ENCODE results near the gene LRRIQ1.

The LRRIQ1 gene

DNA sequence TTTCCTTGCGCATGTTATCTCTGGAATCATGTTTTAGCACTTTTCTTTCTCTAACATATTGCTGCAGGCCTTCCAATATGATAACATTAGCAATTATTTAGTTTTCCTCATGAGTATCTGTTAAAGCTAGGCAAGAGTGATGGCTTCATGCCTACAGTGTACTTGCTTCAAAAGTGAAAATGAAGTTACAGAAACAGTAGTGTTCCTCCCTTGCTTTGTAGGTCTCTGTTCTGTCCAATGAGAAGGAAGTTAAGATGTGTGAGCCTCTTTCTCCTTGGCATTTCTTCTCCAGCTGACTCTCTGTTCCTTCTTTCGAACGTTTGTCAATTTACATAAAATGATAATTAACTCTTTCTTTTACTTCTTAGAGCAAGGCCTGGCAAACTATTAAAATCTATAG, 22.2 kb downstream of the LRRIQ1 start:
- no peak for DNase-seq

DNA sequence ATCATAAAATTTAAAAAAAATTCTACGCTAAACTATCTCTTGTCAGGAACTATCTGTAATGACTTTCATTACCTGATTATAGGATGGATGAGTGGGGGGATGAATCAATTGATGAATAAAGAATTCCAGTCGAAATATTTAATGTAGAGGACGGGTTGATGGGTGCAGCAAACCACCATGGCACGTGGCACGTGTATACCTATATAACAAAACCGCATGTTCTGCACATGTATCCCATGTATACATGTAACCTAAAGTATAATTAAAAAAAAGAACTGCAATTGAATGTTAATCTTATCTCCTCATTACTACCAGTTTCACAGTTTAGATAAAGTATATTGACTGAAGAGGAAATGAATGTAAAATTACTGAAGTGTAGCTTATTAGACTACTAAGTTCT, 23.4 kb downstream of the LRRIQ1 start:
- no peak for DNase-seq

DNA sequence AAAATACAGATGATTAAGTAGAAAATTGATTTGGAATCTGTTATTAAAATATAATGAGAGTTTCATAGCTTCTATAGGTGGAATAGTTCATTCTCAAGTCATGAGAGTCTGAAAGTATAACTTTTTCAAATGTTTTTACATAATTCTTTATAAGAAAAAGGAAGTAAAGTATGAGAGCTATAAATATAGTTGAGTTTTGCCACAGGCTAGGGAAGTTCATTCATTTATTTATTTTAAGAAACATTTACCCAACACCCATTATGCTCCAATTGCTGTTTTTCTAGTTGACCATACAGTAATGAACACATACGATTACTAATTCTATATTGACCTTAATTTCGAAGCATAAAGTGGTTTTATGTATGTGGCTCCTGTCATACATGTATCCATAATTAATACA, 24.8 kb downstream of the LRRIQ1 start:
- no peak for DNase-seq

DNA sequence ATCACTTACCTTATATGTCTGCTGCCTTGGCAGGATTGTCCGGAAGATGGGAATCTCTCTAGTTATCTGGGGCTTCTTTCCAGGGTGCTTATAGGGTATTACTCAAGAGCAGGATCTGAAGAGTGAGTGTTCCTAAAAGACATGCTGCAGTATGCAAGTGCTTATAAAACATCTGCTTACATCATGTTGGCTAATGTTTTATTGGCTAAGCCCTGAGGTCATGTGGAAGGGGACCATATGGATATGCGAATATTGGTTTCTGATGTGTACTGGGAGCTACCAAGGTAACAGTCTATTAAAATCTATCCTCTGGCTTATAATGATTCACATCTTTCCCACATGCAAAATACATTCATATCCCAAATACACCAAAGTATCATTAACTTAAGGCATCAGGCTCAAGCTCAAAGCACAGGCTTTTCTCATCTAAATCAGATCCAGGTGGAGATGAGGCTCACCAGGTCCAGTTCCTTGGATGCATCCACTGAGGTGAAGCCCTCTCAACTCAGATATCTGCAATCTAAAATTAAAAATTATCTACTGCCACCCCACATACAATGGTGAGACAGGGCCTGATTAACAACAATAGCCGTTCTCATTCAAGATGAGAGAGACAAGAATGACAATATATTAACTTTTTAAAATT, 29.8 kb downstream of the LRRIQ1 start:
- no peak for DNase-seq

DNA sequence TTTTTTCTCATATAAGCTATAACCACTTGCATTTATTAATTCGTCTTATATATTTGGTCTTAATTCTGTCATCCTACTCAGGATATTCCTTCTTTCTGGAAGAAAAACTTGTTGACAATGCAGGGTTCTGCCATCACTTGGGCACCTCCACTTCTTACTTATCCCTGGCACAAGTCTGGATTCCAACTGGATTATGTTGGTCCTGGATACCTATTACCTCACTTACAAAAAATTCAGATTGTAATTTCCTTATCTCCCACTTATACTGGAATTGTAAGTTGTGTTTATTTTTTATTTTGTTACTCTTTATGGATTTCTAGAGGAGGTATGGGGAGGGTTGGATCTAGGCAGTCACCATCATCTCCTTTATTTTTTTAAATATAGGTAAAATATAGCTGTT, 36.7 kb downstream of the LRRIQ1 start:
- DNase-seq = no peak

DNA sequence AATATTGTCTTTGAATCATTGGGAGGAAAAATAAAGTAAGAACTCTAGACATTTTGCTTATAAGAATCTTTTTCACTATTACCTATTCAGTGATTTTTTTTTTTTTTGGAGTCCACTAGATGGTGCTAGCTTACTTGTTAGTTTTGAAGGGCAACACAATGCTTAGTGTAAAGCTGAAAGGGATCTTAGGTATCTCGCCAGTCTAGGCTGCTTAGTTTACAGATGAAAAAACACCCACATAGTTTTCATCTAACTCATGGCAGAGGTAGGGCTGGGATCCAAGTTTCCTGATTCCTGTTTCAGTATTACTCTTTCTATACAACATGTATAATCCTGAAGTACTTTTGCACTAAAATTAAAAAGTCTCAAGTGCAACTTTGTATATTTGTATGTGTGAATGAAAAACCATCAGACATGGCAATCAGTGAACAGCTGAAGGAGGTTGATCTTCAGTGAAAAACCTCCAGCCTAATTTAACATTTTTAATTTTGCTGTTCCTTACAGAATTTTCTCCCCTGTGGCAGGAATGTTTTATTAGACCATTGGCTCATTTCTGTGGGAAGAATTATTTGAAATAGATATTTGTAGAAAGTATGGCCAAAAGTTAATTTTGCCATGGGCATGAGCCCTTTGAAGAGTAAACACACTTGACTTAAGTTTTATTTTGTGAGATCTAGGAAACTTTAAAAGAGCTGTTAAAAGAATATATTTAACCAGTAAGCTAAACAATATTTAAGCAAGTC, 40.7 kb downstream of the LRRIQ1 start:
- DNase-seq = peak; percentile 71

DNA sequence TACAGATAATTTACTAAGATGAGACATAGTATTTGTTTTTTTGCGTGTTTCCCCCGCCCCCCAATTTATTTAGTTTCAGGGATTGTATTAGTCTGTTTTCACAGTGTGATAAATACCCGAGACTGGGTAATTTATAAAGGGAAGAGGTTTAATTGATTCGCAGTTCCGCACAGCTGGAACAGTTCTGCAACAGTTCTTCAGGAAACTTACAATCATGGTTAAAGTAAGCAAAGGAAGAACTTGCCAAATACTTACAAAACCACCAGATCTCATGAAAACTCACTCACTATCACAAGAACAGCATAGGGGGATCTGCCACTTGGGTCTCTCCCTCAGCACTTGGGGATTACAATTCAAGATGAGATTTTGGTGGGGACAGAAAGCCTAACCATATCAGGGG, 48.9 kb downstream of the LRRIQ1 start:
- DNase-seq = no peak

DNA sequence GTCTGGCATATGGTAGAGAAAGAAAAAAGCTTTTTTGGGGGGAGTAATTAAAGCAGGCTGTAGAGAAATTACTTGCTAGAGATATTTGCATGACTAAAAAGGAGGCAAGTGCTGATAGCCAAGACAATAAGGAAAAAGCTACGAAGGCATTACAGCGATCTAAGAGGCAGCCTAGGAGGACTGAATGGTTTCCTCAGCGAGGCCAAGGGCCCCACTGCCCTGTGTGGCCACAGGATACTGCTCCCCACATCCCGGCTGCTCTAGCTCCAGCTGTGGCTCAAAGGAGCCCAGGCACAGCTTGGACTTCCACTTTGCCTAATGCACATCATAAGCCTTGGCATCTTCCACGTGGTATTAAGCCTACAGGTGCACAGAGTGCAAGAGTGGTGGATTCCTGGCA, 53.6 kb downstream of the LRRIQ1 start:
- no peak for DNase-seq

DNA sequence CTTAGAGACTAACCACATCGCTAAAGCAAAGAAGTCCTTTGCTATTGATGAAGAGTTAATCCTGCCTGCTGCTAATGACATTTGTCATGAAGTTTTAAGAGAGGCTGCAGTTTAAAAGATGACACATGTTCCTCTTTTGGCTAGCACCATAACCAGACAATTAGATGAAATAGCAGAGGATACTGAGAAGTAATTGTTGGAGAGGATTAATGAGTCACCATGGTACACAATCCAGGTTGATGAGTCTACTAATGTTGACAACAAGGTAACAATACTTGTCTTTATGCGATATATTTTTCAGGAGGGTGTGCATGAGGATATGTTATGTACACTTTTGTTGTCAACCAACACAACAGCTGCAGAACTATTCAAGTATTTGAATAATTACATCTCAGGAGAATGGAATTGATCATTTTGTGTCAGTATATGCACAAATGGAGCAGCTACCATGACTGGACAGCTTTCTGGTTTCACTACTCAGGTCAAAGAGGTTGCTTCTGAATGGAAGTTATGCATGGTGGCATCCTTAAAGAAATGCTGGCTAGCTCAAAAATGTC, 56.7 kb downstream of the LRRIQ1 start:
- DNase-seq = no peak

DNA sequence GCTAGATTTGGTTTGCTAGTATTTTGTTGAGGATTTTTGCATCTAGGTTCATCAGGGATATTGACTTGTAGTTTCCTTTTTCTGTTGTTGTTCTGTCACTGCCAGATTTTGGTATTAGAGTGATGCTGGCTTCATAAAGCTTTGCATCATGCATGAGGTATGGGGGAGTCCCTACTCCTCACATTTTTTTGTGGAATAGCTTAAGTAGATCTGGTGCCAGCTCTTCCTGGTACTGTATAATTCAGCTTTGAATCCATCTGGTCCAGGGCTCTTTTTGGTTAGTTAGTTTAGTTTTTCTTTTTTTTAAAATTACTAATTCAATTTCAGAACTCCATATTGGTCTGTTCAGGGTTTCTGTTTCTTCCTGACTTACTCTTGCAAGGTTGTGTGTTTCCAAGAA, 59.4 kb downstream of the LRRIQ1 start:
- DNase-seq = no peak

DNA sequence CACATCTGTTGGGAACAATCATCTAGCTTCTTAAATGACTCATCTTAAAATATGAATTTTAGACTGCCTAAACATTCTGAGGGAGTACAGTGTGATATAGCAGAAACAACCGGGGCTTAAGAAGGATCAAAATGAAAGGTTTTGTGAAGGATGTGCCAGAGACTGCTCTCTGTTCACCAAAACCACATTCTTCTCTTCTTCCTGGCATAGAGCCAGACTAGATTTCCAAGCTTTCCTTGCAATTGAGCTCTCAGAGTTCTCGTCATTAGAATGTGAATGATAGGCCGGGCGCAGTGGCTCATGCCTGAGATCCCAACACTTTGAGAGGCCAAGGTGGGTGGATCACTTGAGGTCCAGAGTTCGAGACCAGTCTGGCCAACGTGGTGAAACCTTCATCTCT, 94.5 kb downstream of the LRRIQ1 start:
- no peak for DNase-seq

DNA sequence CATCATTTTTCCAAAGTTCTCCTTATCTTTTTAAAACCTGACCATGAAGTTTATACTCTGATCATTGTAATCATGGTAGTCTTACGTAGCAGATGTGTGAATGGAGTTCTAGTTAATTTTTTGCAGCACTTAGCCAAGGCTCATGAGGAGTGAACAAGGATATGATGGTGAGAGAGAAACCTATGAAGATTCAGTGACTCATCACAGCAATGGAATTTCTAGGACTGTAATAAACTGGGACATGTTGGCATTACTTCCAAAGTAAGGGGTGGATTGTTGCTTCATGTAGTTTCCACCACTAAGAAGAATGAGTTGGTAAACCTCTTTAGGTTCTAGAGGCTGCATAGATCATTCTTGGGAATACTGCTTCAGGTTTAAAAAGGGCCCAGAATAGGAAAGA, 102.7 kb downstream of the LRRIQ1 start:
- DNase-seq = no peak

DNA sequence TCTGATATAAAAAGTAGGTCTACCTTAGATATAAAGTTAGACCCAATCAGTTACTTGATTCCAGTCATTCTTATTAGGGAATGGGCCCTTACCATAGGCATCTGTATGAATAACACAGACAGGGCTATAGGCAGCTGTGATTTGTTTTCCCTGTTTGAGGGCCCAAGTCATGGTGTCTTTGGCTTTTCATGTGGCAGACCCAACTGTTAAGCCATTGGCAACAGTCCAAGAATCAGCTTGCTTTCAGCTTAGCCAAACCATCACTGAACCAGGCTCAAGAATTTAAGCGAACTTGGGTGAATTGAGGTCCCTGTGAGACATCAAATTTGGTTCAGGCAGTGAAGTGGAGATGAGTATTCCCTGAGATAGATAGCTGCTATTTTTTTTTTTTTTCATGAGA, 111.2 kb downstream of the LRRIQ1 start:
- peak; percentile 5 for DNase-seq

DNA sequence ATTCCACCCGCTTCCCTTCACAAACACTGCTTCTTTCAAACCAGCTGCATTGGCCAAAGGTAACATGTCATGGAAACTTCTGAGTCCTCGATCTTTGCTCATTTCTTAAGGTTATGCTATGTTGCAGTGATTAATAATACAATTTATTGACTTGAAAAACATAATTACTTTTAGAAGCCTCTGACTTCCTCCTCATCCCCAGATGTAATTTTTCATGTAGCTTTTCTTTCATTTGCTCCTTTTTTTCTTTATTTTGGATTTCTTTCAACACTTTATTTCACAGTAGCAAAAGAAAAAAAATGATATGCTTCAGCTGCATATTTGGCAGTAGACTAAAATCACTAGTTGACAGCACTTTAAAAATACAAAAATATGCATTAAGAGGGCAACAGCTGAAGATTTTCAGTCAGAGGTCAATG, 116.2 kb downstream of the LRRIQ1 start:
- DNase-seq = no peak

DNA sequence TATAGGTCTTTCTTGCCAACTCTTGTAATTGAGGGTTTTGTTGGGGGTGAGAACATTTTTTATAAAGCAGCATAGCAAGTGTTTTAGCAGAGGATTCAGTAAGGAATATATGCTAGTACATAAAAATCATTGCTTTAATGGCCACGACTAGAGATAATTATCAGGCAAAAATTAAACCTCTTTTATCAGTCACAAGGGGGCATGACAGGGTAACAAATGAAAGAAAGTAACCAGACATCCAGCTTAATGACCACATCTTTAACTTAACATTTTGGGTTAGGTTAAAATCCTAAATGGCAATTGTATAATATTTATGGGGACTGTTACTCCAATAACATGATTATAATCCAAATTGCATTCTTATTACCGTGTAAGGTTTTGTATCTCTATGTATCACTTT, 119.6 kb downstream of the LRRIQ1 start:
- peak; percentile 39 for DNase-seq

DNA sequence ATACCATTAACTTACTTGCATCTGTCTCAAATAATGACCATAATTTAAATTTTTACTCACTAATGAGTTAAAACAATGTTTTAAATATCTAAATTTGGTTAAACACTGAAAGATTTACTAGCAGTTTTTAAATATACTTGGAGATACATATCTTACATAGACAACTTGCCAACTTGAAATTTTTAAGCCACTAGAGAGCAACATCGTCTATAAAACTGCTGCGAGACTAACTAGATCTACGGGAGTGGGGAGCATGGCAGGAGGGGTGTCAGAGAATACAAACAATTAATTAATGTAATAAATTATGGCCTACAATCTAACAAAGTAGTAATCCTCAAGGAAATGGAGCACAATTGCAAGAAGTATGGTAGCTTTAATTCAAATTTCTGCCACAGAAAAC, 120.4 kb downstream of the LRRIQ1 start:
- peak; percentile 4 for DNase-seq

DNA sequence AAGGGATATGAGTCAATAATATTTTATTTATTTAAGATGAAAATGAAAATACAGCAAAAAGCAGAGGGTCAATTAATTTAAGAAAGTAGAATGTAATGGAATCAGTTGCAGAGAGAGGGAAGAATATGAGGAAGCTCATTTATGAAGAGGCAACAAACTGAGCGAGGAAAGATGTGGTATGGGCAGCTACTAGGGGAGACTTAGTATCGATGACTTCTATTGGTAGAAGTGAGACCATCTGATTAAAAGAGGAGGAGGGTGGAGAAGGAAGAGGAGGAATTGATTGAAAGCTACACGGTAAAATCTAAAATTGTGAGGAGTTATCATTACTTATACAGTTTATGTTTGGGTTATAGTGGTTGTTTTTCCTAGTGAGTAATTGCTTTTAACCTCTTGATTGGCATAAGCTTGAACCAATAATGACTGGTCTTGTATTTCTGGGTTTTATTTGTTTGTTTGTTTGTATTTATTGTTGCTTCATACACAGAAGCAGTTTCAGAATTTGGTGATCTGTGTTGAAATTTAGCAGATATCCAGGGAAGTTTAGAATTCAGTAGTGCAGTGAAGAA, 121.0 kb downstream of the LRRIQ1 start:
- no peak for DNase-seq

DNA sequence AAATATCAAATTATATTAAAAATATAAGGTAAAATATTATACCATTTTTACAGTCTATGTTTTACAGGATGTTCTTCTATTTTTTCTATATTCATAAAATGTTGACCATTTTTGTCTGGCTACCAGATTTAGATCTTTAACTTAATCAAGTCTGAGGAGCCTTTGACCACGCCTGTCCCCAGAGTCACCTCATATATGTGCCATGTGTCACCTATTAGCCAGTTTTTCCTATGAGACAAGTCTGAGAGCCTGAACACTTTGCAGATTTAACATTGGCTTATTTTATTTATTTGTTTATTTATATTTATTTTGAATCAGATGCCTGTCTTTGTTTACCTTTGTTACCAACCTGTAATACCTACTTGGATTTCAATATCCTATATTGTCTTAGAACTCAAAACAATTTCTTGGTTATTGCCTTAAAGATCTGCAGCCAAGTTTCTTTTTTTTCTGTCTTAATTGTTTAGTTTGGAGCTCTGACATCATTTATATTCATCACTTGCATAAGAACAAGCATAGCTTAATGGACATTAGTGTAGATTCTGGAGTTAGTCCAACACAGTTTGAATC, 127.7 kb downstream of the LRRIQ1 start:
- no peak for DNase-seq

DNA sequence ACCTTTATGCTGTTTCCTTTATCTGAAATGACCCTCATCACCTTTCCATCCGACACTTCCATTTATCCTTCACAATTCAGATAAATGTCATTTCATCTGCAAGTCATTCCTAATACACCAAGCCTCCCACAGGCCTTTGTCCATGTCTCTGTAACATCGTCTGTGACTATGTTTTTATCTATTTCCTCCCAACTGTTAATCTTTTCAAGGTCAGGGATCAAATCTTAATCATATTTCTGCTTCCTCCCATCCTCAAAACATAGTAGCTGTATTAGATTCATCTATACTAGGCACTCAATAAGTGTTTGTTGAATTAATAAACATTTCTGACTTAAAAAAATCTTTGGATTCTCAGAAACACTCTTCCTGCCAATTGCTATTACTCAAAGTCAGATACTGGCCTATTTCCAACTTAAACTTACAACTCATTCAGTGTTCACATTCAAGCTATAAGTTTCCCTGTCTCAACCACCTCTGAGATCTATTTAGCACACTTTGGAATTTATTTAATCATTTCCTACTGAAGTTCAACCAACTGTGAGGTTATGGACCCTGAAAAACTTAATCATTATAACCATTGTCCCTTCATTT, 143.6 kb downstream of the LRRIQ1 start:
- DNase-seq = peak; percentile 36

DNA sequence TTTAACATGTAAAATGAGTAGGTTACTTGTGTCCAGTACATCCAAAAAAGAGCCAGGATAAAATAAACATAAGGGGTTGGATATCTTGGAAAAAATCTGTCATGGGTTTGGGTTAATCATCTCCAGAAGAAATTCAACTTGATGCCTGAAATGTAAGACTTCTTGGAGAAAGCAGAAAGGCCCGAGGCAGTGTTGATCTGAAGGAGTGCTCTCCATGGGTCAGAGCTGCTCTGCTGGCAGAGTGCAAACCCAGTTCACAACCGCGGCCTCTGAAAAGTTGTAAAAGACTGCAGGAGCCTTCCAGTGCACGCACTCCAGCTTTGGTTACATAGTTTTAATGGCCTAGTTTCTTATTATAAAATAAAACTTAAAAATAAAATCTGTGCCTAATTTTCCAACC, 146.5 kb downstream of the LRRIQ1 start:
- DNase-seq = no peak

DNA sequence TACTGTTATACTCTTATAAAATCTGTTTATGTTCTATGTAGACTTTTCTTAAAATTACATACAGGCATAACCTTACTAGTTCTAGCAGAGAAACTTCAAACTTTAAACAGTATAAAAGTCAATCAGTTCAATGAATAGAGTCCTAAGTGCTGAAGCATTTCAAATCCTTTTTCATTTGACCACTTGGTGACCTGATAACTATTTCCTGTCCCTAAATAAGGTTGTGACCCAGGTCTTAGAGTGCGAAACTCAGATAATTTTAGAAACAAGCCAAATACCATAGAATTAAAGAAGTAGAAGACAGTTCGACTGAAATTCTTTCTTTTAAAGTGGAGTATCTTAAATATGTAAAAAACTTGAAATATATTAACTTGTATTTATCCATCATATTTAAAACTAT, 147.7 kb downstream of the LRRIQ1 start:
- no peak for DNase-seq

DNA sequence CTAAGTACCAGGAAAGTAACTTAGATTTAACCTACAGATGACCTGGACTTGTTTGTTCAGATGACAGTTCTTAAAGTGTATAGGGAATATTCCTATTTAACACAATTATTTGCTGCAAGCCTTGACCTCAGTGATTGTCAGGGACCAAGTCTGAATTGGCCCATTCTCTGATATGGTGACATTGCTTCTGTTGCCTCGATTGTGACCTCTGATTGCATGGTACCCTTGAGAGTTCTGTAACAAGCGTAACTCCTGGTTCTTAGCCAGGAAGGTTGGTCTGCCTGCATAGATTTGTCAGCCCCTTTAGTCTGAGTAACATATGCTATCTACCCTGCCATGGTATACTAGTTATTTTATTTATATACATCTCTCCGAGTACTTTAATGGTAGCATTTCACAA, 150.1 kb downstream of the LRRIQ1 start:
- DNase-seq = no peak

DNA sequence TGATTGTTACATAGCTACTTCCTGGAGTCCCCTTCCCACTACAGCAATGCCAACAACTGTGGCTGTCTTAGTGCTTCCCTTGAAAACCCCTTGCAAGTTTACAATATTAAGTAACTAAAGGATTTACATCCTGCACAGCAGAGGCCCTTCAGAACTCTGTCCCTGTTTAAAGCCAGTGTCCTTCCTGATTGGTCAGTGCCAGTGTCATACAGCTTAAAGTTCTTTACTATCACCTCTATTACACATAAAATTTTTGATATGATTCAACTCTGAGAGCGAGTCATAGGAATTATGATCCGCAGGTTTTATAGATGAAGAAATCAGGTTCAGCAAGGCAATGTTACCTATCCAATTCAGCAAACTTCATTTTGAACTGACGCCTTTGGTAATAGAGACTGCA, 152.5 kb downstream of the LRRIQ1 start:
- no peak for DNase-seq

DNA sequence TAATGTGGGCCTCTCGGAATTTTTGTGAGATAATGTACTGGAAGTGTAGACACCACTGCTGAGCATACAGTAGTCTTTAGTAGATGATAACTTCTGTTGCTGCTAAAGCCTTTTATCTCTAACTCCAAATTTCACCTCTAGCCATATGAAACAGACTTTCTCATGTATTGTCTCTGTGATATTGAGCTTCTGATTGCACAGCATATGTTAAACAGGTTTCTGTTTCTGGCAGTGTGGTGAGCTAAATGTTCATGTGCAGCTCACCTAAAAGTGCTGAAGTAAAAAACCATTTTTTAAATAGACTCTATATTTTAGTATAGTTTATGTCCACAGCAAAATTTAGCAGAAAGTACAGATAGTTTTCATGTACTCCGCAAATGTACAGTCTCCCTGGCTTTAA, 154.6 kb downstream of the LRRIQ1 start:
- no peak for DNase-seq
